Natural killer cell (primary cell): ENCODE results near the gene CRIP1. TPM values are rescaled to one million over a fixed set of nuclear protein-coding genes. Genes with fewer than 3 reads are reported as not detected.

ENCODE experiments used
- ATAC-seq, 3 donors: fragments of 150-1000 bp in 2 of 3; fragments of 200-7000 bp in 1 of 3; cut with Tn5 transposase; 1 replicate in 1 of 3; 2 replicates in 2 of 3; pipeline ENCODE4 v1.10.0; 2021; ENCODE audit warnings: mild to moderate bottlenecking in 2 of 3, moderate library complexity in 2 of 3
- DNase-seq, 2 donors: peaks; one replicate each; pipeline versions ENCODE4 v3.0.0 to v3.0.0-alpha.2; 2013 to 2021; ENCODE audit warnings: mixed read lengths in 1 of 2
- H3K27ac ChIP-seq: one replicate; pipeline ENCODE4 v1.5.1; 2013; ENCODE audit warnings: mild to moderate bottlenecking, low read length
- H3K27me3 ChIP-seq: one replicate; pipeline ENCODE4 v1.6.1; 2013; ENCODE audit warnings: low read length; ENCODE audit not compliant: control insufficient read depth, insufficient read depth
- H3K36me3 ChIP-seq: one replicate; pipeline ENCODE4 v1.6.1; 2013; ENCODE audit warnings: low read length; ENCODE audit not compliant: control insufficient read depth, insufficient read depth
- H3K4me1 ChIP-seq: one replicate; pipeline ENCODE4 v1.6.1; 2013; ENCODE audit warnings: low read length; ENCODE audit not compliant: control insufficient read depth, insufficient read depth
- H3K4me3 ChIP-seq: one replicate; pipeline ENCODE4 v1.5.1; 2013; ENCODE audit warnings: low read length
- H3K9me3 ChIP-seq: one replicate; pipeline ENCODE4 v1.6.1; 2013; ENCODE audit warnings: low read length; ENCODE audit not compliant: control insufficient read depth, insufficient read depth
- H3K27ac Mint-ChIP-seq, 2 donors: one replicate each; pipeline ENCODE4 v1.8.0; 2022; ENCODE audit warnings: mild to moderate bottlenecking in 2 of 2, mixed read lengths in 2 of 2, moderate library complexity in 1 of 2
- H3K27me3 Mint-ChIP-seq, 2 donors: one replicate each; pipeline ENCODE4 v1.8.0; 2022; ENCODE audit warnings: low read depth in 2 of 2, mixed read lengths in 2 of 2
- H3K36me3 Mint-ChIP-seq: one replicate; pipeline ENCODE4 v1.8.0; 2022; ENCODE audit warnings: mixed read lengths
- H3K4me1 Mint-ChIP-seq, 2 donors: one replicate each; pipeline ENCODE4 v1.8.0; 2022; ENCODE audit warnings: mixed read lengths in 2 of 2
- H3K4me3 Mint-ChIP-seq: one replicate; pipeline ENCODE4 v1.8.0; 2022; ENCODE audit warnings: mild to moderate bottlenecking, moderate library complexity, mixed read lengths
- H3K9me3 Mint-ChIP-seq, 2 donors: one replicate each; pipeline ENCODE4 v1.8.0; 2022; ENCODE audit warnings: mixed read lengths in 2 of 2
- CTCF ChIP-seq: fragments of 200-600 bp; IDR thresholded peaks from one replicate; pipeline ENCODE4 v1.8.0; 2022; ENCODE audit warnings: antibody characterized with exemption
- WGBS: methylation state at CpG from one replicate; pipeline ENCODE4 v1.1.7; 2013; ENCODE audit warnings: missing lambda C conversion rate; ENCODE audit not compliant: insufficient coverage; 5-methylcytosine and 5-hydroxymethylcytosine counted together
- intact Hi-C: fragments of 100-400 bp; cut with micrococcal nuclease; formaldehyde crosslinking; loops from one replicate; pipeline ENCODE4 v1.14.2; 2022
- total RNA-seq, 4 donors: library from RNA; stranded (reverse); fragments of 120-200 nt in 1 of 4; gene quantifications; one replicate each; pipeline versions ENCODE4 v1.2.3 to v1.2.4, GENCODE V29; 2013 to 2022

Gene CRIP1
- total RNA-seq, 3 donors from 2014 or later (not counting 1 experiment from before 2014, with no cell fraction given): 276 to 334 (median 290) TPM

- H3K27me3 ChIP-seq: peaks cover 18% of the 10 kb centered on the region
- no peak overlapping the region for H3K4me3 ChIP-seq
- DNase-seq (no peak), ATAC-seq (no peak)
- TF ChIP-seq CTCF: no peak
- H3K9me3 ChIP-seq: no peaks in the 10 kb centered on the region
- peaks cover 88% of the 10 kb centered on the region for H3K4me1 ChIP-seq
- Mint-ChIP-seq H3K4me1 (peaks cover 12 to 63% of the 10 kb centered on the region in 2 donors), H3K27me3 (peaks cover 0 to 3% of the 10 kb centered on the region in 2 donors), H3K36me3 (no peaks in the 10 kb centered on the region), H3K4me3 (peak overlapping the region; percentile 6), H3K27ac (peak overlapping the region; percentile 95 to 100), H3K9me3 (no peaks in the 10 kb centered on the region)
- no peak overlapping the region for H3K27ac ChIP-seq
- 55% methylated on average over 15 of the region's 15 CpGs for WGBS
- no peaks in the 10 kb centered on the region for H3K36me3 ChIP-seq
- intact Hi-C loops: no loop called here
These were observed 6.4 kb upstream of the CRIP1 start for GRCh38 chr14:105480199-105480746.

- Mint-ChIP-seq H3K27me3 (peaks cover 0 to 3% of the 10 kb centered on the region in 2 donors), H3K27ac (peak overlapping the region; percentile 95 to 100), H3K36me3 (no peaks in the 10 kb centered on the region), H3K4me3 (peak overlapping the region; percentile 74), H3K4me1 (peaks cover 19 to 71% of the 10 kb centered on the region in 2 donors), H3K9me3 (no peaks in the 10 kb centered on the region)
- peak; percentile 91 to 95 for DNase-seq
- Histone ChIP-seq H3K27ac (peak overlapping the region; percentile 98), H3K36me3 (no peaks in the 10 kb centered on the region), H3K9me3 (no peaks in the 10 kb centered on the region), H3K27me3 (peaks cover 10% of the 10 kb centered on the region), H3K4me1 (peaks cover 88% of the 10 kb centered on the region), H3K4me3 (peak overlapping the region; percentile 36)
- 2% methylated on average over 33 of the region's 35 CpGs for WGBS
- intact Hi-C loops: no loop called here
- ATAC-seq: peak; percentile 56 to 82 (median 58)
- TF ChIP-seq CTCF: peak; percentile 99
These were observed 5.6 kb upstream of the CRIP1 start for GRCh38 chr14:105480807-105481801.

GRCh38 chr14:105481886-105482457 lies 4.7 kb upstream of the CRIP1 start:
- Mint-ChIP-seq H3K27me3 (peaks cover 0 to 3% of the 10 kb centered on the region in 2 donors), H3K9me3 (no peaks in the 10 kb centered on the region), H3K36me3 (no peaks in the 10 kb centered on the region), H3K27ac (peak overlapping the region; percentile 95 to 100), H3K4me3 (peak overlapping the region; percentile 67), H3K4me1 (peaks cover 19 to 72% of the 10 kb centered on the region in 2 donors)
- TF ChIP-seq CTCF: no peak
- peak overlapping the region; percentile 36 for H3K4me3 ChIP-seq
- peak overlapping the region; percentile 98 for H3K27ac ChIP-seq
- H3K27me3 ChIP-seq: peaks cover 2% of the 10 kb centered on the region
- ATAC-seq (peak; percentile 58 to 79 (median 67)), DNase-seq (peak; percentile 92 to 100)
- intact Hi-C loops: loop anchor here (1.0 kb wide), 1 partner anchor 8 kb away; no protein-coding TSS in a partner anchor
- WGBS: 4% methylated on average over 18 of the region's 18 CpGs
- no peaks in the 10 kb centered on the region for H3K36me3 ChIP-seq
- no peaks in the 10 kb centered on the region for H3K9me3 ChIP-seq
- H3K4me1 ChIP-seq: peaks cover 88% of the 10 kb centered on the region
